Muscle of leg (tissue), 11 donors: ENCODE results near the gene ADGRB3. TPM values are rescaled to one million over a fixed set of nuclear protein-coding genes. Genes with fewer than 3 reads are reported as not detected.

Source experiments
- DNase-seq: peaks from one replicate; pipeline ENCODE4 v3.0.0; 2013
- H3K27ac ChIP-seq: one replicate; pipeline ENCODE4 v1.5.1; 2013; ENCODE audit warnings: mild to moderate bottlenecking, low read length, control low read depth
- H3K27me3 ChIP-seq: one replicate; pipeline ENCODE4 v1.6.1; 2013; ENCODE audit warnings: low read length; ENCODE audit not compliant: control insufficient read depth, insufficient read depth
- H3K36me3 ChIP-seq: one replicate; pipeline ENCODE4 v1.6.1; 2013; ENCODE audit warnings: low read length; ENCODE audit not compliant: control insufficient read depth, insufficient read depth
- H3K4me1 ChIP-seq: one replicate; pipeline ENCODE4 v1.6.1; 2013; ENCODE audit warnings: low read length; ENCODE audit not compliant: control insufficient read depth, insufficient read depth
- H3K4me3 ChIP-seq: one replicate; pipeline ENCODE4 v1.5.1; 2013; ENCODE audit warnings: low read length, control low read depth
- H3K9me3 ChIP-seq: replicated peaks from 2 replicates; pipeline ENCODE4 v1.6.1; 2013; ENCODE audit warnings: low read depth, low read length; ENCODE audit not compliant: control insufficient read depth
- WGBS: methylation state at CpG from one replicate; pipeline ENCODE4 v1.1.5; 2013; ENCODE audit warnings: missing lambda C conversion rate; ENCODE audit not compliant: insufficient coverage; 5-methylcytosine and 5-hydroxymethylcytosine counted together
- polyA plus RNA-seq, 8 donors: library from polyadenylated mRNA; unstranded; fragments of 120-200 nt; gene quantifications; one replicate each; pipeline versions ENCODE4 v1.2.1 to v1.2.3, GENCODE V29; 2013; ENCODE audit warnings: inconsistent platforms in 1 of 8, low replicate concordance in 1 of 8; ENCODE audit not compliant: insufficient read length in 8 of 8, insufficient read depth in 1 of 8
- total RNA-seq: library from RNA; stranded (reverse); fragments of 120-200 nt; gene quantifications from one replicate; pipeline ENCODE4 v1.2.4, GENCODE V29; 2013

ADGRB3 gene
- total and polyA plus RNA-seq, 9 donors, result 0.78 to 2.6 (median 1.3) TPM

DNA sequence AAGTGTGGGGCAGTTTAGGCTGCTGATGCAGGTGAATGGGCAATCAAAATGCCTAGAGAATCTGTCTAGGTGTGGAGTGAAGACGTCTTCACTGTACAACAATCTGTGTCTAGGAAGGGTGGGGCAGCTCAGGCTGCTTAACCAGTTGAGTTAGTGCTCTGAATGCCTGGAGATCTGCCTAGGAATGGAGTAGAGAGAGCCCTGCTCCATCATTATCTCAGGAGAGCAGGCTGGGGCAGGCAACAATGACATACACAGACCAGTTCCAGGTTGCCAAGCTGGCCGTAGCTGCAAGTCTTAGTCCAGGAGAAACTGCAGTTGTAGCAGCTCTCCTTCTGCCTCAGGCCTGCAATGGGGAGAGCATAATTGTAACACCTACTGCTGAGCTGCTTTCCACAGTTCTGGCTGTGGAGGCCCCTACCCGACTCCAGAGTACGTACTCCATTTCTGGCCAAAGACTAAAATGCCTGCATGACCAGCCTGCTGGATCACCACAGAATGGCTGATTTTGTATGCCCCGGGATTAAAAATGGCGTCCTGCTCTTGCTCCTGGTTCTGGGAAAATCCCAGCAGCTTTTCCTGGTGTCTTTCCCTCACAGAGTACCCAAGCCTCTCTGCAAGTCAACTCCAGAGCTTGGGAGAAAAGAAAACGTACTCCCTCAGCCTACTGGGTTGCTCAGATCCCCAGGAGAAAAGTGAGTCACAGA, 545.4 kb downstream of the ADGRB3 start:
- Histone ChIP-seq H3K4me3 (no peak overlapping the region), H3K9me3 (no peaks in the 10 kb centered on the region), H3K27ac (no peak overlapping the region), H3K4me1 (no peaks in the 10 kb centered on the region), H3K27me3 (no peaks in the 10 kb centered on the region), H3K36me3 (no peaks in the 10 kb centered on the region)
- DNase-seq, result no peak
- 92% methylated on average over 5 of the region's 7 CpGs for WGBS

GRCh38 chr6:69181964-69182363, 546.9 kb downstream of the ADGRB3 start:
- no peak for DNase-seq
- Histone ChIP-seq H3K36me3 (no peaks in the 10 kb centered on the region), H3K27me3 (no peaks in the 10 kb centered on the region), H3K4me1 (no peaks in the 10 kb centered on the region), H3K9me3 (no peaks in the 10 kb centered on the region), H3K27ac (no peak overlapping the region), H3K4me3 (no peak overlapping the region)
- WGBS, result 100% methylated on average over 1 of the region's 3 CpGs

GRCh38 chr6:69185276-69185675, 550.2 kb downstream of the ADGRB3 start:
- Histone ChIP-seq H3K27me3 (no peaks in the 10 kb centered on the region), H3K9me3 (no peaks in the 10 kb centered on the region), H3K27ac (no peak overlapping the region), H3K4me3 (no peak overlapping the region), H3K4me1 (no peaks in the 10 kb centered on the region), H3K36me3 (no peaks in the 10 kb centered on the region)
- DNase-seq, result no peak
- no CpG with 5 or more reads among the region's 3 CpGs for WGBS

DNA sequence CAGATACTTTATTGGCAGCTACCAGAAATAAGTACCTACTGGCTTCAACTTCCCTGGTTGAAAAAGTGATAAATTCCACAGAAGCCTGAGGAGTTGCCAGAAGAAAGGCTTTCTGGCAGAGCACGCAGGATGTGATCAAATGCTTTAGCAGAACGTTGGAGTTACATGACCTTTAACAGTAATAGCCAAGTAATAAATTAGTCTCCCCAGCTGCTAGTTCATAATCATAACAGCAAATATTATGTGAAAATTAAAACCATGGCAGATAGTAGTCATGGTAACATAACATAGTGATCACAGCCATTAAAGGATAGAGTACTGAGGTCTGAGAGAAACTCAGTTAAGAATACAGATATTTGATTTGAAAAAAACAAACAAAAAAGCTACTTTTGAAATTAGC, 567.7 kb downstream of the ADGRB3 start:
- DNase-seq, result peak; percentile 62
- H3K36me3 ChIP-seq, result no peaks in the 10 kb centered on the region
- H3K9me3 ChIP-seq, result no peaks in the 10 kb centered on the region
- no peaks in the 10 kb centered on the region for H3K27me3 ChIP-seq
- WGBS, result no CpG with 5 or more reads among the region's 2 CpGs
- no peaks in the 10 kb centered on the region for H3K4me1 ChIP-seq
- no peak overlapping the region for H3K27ac ChIP-seq
- H3K4me3 ChIP-seq, result no peak overlapping the region

DNA sequence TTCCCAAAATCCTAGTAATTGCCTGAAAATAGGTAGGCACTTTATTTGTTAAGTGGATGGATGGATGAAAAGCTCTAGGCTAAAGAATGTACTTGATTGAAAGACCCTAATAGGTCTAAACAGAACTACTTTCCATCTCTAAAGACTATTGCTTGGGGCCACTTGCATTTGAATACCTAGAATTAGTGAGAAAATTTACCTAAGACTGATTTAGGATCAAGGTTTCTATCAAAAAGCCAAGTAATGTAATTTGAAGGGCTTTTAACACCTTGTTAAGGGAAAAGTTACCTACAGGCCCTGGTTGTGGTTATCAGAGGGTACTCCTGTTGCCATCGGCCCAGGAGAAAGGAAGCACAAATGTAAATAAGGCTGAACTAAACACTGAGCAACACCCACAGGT, 581.0 kb downstream of the ADGRB3 start:
- H3K9me3 ChIP-seq, result no peaks in the 10 kb centered on the region
- no peaks in the 10 kb centered on the region for H3K4me1 ChIP-seq
- H3K4me3 ChIP-seq, result no peak overlapping the region
- no peaks in the 10 kb centered on the region for H3K36me3 ChIP-seq
- DNase-seq, result no peak
- no peaks in the 10 kb centered on the region for H3K27me3 ChIP-seq
- no CpG with 5 or more reads among the region's 1 CpG for WGBS
- no peak overlapping the region for H3K27ac ChIP-seq

- no peak for DNase-seq
- H3K27ac ChIP-seq, result no peak overlapping the region
- H3K27me3 ChIP-seq, result no peaks in the 10 kb centered on the region
- no peaks in the 10 kb centered on the region for H3K36me3 ChIP-seq
- H3K4me3 ChIP-seq, result no peak overlapping the region
- H3K4me1 ChIP-seq, result no peaks in the 10 kb centered on the region
- WGBS, result 76% methylated on average over 2 of the region's 2 CpGs
- no peaks in the 10 kb centered on the region for H3K9me3 ChIP-seq
These were observed 582.3 kb downstream of the ADGRB3 start for GRCh38 chr6:69217343-69217742.

DNA sequence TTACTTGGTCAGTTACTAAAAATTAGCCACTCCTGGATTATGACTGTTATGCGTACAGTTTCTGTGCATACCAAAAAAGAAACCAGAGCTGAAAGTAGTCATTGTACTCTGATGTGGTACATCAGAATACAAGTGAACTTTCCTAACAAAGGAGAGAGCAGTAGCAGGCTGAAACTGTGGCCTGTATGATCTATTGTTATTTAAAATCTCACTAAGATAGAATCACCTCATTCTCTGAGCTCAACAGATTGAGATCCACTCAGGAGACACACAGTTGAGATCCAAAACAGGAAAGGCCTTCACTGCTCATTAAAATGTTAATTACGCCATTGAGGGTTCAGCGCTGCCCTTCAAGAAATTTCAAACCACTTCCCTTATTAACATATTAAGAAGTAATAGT, 585.3 kb downstream of the ADGRB3 start:
- H3K27ac ChIP-seq, result no peak overlapping the region
- DNase-seq, result no peak
- no peaks in the 10 kb centered on the region for H3K36me3 ChIP-seq
- no peaks in the 10 kb centered on the region for H3K27me3 ChIP-seq
- H3K4me3 ChIP-seq, result no peak overlapping the region
- no peaks in the 10 kb centered on the region for H3K4me1 ChIP-seq
- WGBS, result no CpG with 5 or more reads among the region's 3 CpGs
- H3K9me3 ChIP-seq, result no peaks in the 10 kb centered on the region

DNA sequence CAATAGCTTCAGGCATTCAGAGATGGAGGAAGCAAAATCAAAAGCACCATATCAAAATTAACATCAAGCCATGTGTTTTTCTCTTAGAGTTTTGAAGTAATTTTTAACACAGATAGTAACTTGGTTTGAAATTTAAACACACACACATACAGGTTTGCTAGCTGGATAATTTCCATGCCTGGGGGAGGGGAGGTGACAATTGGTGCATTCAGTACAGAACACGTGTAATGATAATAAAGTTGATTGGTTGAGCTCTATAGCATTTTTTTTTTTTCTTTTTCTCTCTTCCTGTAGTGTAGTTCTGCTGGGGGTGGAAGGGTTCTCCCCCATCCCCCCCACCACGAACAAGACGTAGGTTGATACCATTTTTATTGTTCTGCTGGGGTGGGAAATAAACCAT, 596.9 kb downstream of the ADGRB3 start:
- WGBS, result no CpG with 5 or more reads among the region's 3 CpGs
- Histone ChIP-seq H3K4me3 (no peak overlapping the region), H3K36me3 (no peaks in the 10 kb centered on the region), H3K4me1 (no peaks in the 10 kb centered on the region), H3K9me3 (no peaks in the 10 kb centered on the region), H3K27ac (no peak overlapping the region), H3K27me3 (no peaks in the 10 kb centered on the region)
- DNase-seq, result no peak

GRCh38 chr6:69232496-69232895, 597.4 kb downstream of the ADGRB3 start:
- Histone ChIP-seq H3K4me1 (no peaks in the 10 kb centered on the region), H3K36me3 (no peaks in the 10 kb centered on the region), H3K27me3 (no peaks in the 10 kb centered on the region), H3K27ac (no peak overlapping the region), H3K4me3 (no peak overlapping the region), H3K9me3 (no peaks in the 10 kb centered on the region)
- 0% methylated on average over 2 of the region's 8 CpGs for WGBS
- no peak for DNase-seq

DNA sequence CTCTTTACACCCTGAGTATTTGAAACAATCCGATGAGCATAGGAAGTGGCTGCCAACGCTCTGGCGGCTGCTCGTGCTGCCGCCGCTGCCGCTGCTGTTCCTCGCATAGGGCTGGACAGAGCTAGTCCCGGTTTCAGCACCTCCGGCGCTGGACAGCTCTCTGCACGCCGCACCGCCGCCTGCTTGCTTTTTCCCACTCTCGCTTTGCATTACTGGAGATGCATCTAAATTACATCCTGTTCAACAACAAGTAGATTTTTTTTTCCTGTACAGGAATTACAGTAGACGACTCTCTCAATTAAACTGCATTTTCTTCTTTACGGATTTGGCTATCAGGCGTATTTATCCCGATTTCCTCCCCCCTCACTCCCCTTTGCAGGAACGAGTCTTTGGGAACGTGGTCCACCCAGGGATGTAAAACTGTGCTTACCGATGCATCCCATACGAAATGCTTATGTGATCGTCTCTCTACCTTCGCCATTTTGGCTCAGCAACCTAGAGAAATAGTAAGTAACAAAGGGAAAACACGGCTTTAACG, 597.9 kb downstream of the ADGRB3 start:
- Histone ChIP-seq H3K9me3 (no peaks in the 10 kb centered on the region), H3K27me3 (no peaks in the 10 kb centered on the region), H3K36me3 (no peaks in the 10 kb centered on the region), H3K4me1 (no peaks in the 10 kb centered on the region), H3K27ac (no peak overlapping the region), H3K4me3 (no peak overlapping the region)
- DNase-seq, result peak; percentile 93
- WGBS, result 2% methylated on average over 25 of the region's 28 CpGs

DNA sequence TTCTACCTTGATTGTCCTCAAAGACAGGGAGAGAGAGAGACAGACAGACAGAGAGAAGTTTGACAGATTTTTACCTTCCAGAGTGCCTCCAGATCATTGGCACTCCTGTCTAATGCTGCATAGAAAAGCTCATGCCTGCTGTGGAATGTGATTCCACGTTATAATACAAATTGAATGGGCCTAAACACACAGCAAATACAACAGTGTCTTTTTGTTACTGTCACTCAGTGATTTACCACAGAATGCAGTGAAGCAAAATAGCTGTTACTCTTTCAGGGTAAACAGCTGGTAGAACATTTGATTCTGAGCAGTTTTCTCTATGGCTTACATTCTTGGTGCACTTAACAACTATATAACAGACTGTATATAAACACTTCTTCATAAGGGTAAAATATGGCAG, 603.0 kb downstream of the ADGRB3 start:
- Histone ChIP-seq H3K27me3 (no peaks in the 10 kb centered on the region), H3K4me1 (no peaks in the 10 kb centered on the region), H3K27ac (no peak overlapping the region), H3K9me3 (no peaks in the 10 kb centered on the region), H3K4me3 (no peak overlapping the region), H3K36me3 (no peaks in the 10 kb centered on the region)
- no peak for DNase-seq
- WGBS, result no CpG with 5 or more reads among the region's 1 CpG
